Activated T-cell treated with anti-CD3 and anti-CD28 coated beads, Interleukin-2, amount 50 U/mL, for 48 hours (primary cell): ENCODE data around the gene CKAP5.

Experiments
- DNase-seq, 2 experiments: peaks; one replicate each; pipeline ENCODE4 v3.0.0-alpha.2; 2020

The CKAP5 gene

DNA sequence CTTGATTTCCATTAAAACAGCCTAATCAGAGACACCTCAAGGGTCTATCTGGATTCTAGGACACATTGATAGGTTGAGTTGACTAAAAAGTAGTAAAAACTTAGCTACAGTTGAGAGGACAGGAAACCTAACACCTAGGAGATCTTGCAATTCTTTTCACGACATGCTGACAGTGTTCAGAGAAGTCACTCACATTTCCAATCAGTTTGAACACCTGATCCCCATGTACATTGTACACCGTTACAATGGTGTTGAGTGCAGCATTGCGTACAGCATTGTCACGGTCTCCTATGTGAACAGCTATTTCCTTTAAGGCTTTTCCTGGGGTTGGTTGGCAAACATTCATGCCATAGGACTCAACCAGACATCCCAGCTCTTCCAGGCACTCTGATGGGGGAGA, 84.3 kb downstream of the CKAP5 start:
- DNase-seq, result no peak

DNA sequence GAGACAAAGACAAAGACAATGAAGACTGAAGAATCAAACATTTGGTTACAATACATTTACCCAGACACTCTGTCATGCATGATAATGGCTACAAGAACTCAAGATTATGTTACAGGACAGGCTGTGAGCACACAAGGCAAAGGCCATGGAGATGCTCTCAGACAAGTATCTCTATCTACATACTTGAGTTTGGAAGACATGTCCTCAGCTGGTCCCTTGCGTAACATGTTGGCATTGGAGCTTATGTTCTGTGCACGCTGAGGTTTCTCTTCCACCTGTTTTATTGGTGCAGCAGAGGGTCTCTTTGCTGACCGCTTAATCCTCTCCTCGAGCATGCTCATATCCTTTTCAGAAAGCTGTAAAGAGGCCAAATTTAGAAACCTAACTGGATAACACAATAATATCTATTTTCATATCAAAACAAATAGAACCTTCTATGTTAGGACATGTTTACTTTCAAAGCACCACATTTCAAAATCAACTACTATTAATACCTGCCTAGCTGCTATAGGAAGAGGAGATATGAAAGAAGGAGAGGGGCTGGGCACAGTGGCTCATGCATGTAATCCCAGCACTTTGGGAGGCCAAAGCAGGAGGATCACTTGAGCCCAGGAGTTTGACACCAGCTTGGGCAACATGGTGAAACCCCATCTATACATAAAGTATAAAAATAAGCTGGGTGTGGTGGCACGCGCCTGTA, 85.5 kb downstream of the CKAP5 start:
- no peak for DNase-seq

DNA sequence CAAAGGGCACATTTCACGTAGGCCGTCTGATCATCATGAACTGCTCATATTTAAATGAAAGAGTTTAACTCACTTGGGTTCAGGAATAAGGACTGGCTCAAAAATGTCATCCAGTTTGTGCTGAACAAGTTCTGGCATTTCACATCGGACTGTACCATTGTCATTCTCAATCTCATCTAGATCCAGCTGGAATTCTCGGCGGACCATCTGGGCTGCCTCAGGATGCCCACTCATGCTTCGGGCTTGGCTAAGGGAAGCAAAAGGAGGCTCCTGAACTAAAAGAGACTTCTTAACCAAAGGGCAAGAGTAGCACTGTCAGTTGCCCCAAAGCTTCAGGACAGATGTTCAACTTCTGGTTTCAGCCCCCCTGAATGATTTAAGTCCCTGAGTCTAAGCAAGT, 86.9 kb downstream of the CKAP5 start:
- no peak for DNase-seq

DNA sequence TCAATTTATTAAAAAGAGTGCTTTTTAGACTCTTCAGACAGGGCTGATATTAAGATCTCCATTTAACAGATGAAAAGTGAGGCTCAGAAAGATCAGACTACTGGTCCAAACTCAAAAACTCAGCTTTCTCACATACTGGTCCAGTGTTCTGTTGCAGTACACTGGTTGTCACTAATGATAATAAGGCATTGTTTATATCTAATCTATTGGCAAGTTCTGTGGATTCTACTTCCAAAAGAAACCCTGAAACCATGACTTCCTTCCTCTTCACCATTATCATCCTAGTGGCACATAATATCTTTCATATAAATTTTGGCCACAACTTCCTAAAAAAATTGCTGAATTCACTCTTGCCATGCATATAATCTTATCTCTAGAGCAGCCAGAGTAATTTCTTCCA, 90.1 kb downstream of the CKAP5 start:
- no peak for DNase-seq

DNA sequence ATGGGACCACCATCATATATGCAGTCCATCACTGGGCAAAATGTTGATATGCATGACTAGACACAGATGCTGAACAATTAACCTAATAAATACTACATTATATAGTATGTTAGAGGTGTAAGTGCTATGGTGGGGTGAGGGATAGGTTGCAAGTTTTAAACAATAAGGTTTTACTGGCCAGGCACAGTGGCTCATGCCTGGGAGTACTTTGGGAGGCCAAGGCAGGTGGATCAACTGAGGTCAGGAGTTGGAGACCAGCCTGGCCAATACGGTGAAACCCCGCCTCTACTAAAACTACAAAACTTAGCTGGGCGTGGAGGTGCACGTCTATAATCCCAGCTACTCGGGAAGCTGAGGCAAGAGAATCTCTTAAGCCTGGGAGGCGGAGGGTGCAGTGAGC, 98.9 kb downstream of the CKAP5 start:
- no peak for DNase-seq

DNA sequence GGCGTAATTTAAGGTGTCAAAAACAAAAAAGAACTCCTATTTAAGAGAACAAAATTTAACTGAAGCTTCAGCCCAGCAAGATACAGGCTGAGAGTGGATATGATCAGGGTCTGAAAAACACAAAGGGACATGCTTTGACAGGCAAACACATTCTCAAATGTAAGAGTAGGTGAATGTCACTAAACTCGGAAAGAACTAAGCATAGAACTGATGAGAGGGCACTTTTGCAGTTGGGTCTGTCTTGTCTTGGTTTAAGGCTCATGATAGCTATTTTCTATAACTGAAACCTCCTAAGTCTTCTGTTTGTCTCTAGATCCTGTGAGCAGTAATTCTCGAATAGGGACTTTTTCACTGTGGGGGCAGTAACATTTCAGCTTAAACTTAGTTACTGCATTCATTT, 100.1 kb downstream of the CKAP5 start:
- DNase-seq, result no peak

DNA sequence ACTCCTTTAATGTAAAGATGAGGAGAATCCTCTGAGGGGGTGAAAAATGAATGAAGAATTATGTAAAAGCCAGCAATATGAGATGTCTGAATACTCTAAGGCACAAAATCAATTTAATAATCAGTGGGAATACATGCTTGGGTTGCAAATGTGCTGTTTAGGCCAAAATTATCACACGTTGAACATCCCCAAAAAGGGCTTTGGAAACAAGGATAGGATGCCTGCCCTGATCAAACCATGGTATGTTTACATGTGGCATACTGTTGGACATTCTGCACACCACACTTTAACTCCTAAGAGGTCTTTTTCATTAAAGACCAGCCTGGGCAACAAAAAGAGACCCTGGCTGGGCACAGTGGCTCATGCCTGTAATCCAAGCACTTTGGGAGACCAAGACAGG, 100.8 kb downstream of the CKAP5 start:
- DNase-seq, result no peak

DNA sequence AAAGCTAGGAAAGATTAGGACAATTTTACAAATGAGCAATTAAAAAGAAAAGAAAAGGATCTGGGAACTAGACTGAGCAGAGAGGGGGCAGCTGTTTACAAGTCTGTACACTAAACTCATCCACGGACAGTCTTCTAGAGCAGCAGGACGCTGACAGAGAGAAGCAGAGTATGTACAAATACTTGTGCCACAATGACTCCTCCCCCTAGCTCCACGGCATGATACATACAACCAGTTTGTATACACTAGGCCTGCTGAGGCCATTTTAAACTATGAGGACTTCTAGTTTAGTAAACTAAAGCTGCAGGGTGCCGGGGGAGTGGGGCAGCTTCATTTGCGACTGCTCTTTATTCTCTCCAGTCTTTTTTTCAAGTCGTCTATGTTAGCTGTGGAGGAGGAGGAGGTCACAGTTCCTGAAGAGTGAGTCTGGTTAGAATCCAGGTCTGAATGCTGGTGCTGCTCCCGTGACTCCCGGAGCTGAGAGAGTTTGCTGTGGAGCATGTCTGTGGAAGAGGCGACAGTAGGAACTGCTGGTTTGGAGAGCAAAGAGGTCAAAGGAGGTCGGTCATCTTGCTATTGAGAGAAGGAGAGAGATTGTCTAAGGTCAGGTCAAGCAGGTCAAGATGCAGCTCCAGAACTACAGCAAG, 102.3 kb downstream of the CKAP5 start:
- DNase-seq, result no peak

DNA sequence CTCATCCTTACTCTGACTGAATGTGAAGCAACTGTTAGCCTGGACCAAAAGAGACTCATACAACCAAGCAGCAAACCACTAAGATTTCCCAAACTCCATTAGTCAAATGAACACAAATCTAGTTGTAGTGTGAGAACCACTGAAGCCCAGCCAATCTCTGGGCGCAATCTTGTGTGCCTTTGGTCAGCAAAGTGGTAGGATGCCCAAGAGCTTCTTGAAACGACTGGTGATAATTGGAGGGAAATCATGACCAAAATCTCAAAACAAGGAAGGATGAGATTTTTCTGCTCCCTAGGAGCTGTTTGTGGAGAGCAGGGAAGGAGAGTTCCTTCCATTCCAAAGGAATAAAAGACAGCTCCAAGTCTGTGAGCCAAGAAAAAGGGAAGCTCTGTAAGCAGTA, 103.0 kb downstream of the CKAP5 start:
- no peak for DNase-seq

DNA sequence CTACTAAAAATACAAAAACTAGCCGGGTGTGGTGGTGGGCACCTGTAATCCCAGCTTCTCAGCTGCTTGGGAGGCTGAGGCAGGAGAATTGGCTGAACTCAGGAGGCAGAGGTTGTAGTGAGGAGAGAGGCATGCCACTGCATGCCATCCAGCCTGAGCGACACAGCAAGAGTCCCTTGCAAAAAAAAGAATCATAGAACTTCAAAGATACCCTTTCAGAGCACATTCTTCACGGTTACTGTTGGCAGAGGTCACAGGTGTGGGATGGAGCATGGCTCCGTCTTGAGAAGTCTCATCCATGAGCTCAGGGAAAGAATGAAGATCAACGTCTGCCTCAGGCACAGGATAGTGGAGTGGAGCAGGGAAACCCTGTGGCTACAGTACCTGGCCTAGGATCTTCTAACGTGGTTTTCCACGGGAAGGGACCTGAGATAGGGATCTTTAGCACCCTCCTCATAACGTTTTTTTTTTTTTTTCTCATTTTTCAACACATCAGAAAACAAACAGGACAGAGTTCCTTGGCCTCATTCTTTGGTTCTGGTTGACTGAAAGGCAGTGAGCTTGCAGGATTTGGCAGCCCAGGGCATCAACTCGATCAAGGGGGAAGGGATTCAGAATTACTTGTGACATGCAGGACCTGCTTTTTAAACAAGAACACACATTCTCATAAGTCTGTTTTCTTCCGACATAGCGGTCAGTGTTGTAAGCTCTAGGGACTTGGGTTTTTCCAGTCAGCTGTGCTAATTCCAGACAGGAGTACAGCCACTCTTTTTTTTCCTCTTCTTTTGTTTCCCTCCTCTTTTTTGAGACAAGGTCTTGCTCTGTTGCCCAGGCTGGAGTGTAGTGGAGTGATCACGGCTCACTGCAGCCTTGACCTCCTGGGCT, 104.2 kb downstream of the CKAP5 start:
- peak in 1 of 2 experiments; percentile 7 for DNase-seq

DNA sequence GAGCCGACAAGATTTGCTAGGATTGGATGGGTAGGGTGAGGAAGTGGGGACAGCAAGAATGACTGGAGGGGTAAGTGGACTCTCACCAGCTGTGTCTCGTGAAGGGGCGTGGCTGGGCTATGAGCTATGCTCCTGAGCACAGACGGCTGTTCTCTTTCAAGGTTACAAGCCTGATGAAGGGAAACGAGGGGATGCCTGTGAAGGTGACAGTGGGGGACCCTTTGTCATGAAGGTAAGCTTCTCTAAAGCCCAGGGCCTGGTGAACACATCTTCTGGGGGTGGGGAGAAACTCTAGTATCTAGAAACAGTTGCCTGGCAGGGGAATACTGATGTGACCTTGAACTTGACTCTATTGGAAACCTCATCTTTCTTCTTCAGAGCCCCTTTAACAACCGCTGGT, 107.2 kb downstream of the CKAP5 start:
- no peak for DNase-seq

DNA sequence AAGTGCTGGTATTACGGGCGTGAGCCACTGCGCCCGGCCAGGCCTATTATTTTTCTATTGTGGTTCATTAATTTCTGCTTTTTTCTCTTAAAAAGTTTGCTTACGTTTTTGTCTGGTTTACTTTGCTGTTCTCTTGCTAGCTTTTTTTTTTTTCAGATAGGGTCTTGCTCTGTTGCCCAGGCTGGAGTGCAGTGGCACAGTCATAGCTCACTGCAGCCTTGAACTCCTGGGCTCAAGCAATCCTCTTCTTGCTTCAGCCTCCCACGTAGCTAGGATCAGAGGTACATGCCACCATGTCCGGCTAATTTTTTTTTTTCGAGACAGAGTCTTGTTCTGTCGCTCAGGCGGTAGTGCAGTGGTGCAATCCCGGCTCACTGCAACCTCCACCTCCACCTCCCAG, 108.4 kb downstream of the CKAP5 start:
- no peak for DNase-seq

DNA sequence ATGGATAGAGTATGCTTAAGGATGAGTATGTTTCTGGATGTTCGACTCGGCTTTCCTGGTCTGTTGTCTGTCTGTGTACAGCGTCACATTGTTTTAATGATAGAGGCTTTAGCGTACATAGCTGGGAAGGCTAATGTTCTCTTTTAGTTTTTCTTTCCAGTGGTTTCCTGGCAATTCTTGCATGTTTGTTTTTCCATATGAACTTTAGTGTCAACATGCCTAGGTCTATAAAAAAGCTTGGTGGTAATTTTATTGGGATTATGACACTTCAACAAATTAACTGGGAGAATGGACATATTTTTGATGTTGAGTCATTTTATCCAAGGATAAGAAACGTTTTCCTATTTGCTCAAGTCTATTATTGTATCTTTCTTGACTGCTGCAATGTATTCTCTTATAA, 109.5 kb downstream of the CKAP5 start:
- DNase-seq, result no peak

DNA sequence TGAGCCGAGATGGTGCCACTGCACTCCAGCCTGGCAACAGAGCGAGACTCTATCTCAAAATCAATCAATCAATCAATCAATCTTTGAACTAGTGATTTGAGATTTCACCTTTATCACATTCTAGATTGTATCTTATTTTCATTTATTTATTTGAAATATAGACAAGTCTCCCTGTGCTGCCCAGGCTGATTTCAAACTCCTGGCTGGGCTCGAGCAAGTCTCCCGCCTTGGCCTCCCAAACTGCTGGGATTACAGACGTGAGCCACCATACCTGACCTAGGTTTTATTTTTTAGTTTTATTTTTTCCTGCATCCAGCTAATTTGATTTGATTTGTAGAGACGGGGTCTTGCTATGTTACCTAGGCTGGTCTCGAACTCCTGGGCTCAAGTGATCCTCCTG, 109.9 kb downstream of the CKAP5 start:
- DNase-seq, result no peak

DNA sequence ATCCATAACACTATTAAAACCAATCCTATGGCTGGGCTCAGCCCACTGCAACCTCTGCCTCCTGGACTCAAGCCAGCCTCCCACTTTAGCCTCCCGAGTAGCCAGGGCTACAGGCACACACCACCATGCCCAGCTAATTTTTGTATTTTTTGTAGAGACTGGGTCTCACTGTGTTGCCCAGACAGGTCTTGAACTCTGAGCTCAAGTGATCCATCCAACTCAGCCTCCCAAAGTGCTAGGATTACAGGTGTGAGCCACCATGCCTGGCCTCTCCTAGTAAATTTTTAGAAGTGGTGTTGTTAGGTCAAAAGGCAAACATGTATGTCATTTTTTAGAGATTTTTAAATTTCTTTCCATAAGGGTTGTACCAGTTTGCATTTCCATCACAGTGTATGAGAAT, 112.8 kb downstream of the CKAP5 start:
- DNase-seq, result no peak

DNA sequence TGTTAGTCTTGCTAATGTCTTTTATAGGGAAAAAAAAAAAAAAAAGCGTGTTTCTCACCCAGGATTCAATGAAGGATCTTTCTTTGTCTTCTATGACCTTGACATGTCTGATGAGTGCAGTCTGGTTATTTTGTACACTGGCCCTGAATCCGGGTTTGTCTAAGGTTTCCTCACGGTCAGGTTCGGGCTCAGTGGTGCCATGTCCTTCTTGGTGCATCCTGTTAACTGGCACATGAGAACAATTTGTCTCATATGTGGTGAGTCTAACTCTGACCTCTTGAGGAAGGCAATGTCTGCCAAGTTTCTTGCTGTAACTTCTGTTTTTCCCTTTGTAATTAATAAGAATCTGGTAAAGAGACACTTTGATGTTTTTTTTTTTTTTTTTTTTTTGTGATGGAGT, 114.5 kb downstream of the CKAP5 start:
- DNase-seq, result no peak

DNA sequence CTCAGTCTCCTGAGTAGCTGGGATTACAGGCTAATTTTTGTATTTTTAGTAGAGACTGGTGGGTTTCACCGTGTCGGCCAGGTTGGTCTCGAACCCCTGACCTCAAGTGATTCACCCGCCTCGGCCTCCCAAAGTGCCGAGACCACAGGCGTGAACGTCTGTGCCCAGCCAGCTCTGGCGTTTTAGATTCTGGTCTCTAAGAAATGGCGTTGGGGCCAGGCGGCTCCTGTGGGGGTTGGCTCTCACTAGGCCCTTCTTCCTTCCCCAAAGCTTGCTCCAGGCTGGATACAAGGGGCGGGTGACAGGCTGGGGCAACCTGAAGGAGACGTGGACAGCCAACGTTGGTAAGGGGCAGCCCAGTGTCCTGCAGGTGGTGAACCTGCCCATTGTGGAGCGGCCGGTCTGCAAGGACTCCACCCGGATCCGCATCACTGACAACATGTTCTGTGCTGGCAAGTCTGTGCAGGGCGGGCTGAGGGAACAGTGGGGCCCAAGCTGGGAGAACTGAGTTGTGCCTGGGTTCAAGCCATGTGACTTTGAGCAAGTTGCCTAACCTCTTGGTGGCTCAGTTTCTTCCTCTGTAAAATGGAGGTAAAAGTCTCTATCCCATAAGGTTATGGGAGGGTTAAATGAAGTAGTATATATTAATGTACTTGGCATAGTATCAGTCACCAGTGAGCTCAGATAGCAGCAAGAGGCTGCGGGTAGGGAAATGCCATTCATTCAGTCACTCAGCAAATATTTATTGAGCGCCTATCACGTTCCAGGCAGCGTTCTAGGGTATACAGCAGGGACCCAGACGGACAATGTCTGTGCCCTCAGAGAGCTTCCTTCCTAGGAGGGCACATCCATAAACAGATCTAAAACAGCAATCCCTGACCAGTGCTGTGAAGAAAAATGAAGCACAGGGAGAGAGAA, 116.7 kb downstream of the CKAP5 start:
- DNase-seq, result no peak

DNA sequence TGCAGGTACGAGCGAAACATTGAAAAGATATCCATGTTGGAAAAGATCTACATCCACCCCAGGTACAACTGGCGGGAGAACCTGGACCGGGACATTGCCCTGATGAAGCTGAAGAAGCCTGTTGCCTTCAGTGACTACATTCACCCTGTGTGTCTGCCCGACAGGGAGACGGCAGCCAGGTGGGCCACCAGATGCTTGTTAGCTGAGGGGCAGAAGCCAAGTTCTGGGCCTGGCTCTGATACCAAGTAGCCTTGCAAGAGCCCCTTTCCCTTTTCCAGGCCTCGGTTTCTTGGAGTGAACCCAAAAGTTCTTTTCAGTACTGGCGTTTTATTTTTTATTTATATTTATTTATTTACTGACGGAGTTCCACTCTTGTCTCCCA, 117.4 kb downstream of the CKAP5 start:
- DNase-seq, result no peak

DNA sequence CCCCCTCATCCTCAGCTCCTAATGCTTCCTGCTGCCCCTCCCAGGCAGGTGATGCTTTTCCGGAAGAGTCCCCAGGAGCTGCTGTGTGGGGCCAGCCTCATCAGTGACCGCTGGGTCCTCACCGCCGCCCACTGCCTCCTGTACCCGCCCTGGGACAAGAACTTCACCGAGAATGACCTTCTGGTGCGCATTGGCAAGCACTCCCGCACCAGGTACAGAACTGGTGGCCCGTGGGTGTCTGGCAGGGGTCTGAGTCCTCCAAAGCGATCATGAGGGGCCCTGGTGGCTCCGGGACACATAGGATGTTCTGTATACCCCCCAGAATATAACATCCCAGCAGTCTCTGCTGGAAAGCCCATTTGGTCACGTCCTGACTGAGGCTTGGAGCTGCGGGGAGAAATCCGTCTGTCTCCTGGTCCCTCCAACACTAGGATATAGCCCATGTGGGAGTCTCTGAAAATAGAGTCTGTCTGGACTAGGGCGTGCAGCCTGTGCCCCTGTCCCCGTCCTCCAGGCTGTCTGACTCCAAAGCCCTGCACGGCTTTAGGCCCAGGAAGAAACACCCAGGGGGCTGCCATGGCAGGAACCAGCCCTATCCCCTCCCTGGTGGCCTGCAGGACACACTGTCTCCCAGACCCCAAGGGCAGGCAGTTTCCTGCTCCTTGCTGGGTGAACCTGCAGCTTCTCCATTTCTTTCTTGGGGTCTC, 118.0 kb downstream of the CKAP5 start:
- DNase-seq, result no peak

DNA sequence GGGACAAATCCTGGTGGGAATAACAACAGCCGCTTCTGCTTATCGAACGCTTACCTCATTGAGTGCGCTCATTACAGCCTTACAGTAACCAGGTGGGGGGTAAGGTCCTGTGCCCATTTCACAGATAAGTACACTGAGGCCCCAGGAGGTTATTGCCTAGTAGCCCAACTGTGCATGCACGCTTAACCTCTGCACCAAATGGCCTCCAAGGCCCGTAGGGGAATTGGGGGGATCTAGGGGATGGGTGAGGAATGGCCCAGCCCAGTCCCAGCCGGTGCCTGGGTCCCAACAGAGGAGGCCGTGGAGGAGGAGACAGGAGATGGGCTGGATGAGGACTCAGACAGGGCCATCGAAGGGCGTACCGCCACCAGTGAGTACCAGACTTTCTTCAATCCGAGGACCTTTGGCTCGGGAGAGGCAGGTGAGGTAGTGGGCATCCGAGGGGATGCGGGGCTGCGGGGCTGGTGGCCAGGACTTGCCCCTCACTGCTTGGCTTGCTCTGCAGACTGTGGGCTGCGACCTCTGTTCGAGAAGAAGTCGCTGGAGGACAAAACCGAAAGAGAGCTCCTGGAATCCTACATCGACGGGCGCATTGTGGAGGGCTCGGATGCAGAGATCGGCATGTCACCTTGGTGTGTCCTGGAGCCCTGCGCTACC, 119.7 kb downstream of the CKAP5 start:
- DNase-seq, result no peak

DNA sequence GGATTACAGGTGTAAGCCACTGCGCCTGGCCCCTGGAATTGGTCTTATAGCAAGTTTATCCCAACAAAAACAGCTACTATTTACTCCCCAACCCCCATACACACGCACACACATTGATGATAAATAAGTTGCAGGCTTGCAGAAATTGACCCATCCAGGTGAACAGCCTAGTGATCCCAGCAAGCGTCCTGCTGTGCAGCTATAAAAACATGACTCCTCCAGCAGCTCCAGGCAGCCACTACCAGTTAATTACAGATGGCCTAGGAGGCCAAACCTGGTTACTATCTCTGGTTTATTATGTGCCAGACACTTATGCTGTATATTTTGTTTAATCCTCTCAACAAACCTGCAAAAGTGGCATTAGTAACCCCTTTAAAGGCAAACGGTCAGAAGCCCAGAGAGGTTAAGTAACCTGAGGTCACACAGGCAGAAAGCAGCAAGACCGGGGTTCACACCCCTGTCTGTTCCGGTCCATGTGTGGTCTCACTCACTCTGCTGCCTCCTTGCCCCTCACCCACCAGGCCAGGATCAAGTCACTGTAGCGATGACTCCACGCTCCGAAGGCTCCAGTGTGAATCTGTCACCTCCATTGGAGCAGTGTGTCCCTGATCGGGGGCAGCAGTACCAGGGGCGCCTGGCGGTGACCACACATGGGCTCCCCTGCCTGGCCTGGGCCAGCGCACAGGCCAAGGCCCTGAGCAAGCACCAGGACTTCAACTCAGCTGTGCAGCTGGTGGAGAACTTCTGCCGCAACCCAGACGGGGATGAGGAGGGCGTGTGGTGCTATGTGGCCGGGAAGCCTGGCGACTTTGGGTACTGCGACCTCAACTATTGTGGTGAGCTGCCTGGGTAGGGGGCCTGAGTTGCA, 120.5 kb downstream of the CKAP5 start:
- DNase-seq, result no peak
